GM21526 (cell line): ENCODE measurements around the gene URAD.
A peak's percentile ranks its signal among the peaks of the same experiment; 100 is the strongest.
"Not testable (repeated sequence)": the region's sequence is repeated elsewhere in the genome, so short reads cannot be mapped to it uniquely, and the experiment has no call there.

Source experiments
- ATAC-seq: cut with Tn5 transposase; IDR thresholded peaks from one replicate; pipeline ENCODE4 v1.9.1; 2021; ENCODE audit warnings: moderate library complexity; ENCODE audit not compliant: unreplicated experiment, low FRiP score

Gene URAD, protein sequence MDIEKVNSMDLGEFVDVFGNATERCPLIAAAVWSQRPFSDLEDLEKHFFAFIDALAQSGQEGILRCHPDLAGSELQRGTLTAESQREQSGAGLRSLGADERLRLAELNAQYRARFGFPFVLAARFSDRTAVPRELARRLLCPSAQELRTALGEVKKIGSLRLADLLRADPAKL

DNA sequence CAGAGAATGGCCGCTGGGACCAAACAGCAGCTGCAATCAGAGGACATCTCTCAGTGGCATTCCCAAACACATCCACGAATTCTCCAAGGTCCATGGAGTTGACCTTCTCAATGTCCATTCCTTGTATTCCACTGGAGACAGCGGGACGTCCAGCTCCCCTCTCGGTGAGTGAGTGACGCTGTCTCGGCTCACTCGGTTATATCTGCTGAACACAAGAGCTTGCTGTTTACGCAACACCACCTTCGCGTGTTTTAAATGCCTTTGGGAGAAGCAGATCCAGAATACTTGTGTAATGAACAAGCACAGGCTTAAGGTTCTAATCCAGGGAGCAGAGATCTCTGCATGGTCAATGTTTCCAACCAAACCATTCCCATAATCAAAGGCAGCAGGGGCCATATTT, at the start of gene URAD:
TSS of gene URAD (minus strand) at position 174 of the 400 bp plus-strand sequence. CDS start at position 118, 56 bp downstream.
- ATAC-seq, result no peak

DNA sequence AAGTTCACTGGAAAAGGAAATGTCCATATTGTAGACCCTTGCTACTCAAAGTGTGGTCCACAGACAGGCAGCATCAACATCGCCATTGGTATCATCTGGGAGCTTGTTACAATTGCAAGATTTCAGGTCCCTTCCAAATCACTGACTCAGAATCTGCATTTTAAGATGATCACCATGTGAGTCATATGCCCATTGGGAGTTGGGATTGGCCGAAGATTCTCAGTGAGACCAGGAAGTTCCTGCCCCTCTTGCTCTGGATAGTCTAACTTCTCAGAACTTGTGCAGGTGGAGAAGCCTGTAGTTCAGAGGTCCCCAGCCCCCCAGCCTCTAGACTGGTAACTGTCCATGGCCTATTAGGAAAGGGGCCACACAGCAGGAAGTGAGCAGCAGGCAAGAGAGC, 48.9 kb upstream of the URAD start:
- ATAC-seq, result no peak

DNA sequence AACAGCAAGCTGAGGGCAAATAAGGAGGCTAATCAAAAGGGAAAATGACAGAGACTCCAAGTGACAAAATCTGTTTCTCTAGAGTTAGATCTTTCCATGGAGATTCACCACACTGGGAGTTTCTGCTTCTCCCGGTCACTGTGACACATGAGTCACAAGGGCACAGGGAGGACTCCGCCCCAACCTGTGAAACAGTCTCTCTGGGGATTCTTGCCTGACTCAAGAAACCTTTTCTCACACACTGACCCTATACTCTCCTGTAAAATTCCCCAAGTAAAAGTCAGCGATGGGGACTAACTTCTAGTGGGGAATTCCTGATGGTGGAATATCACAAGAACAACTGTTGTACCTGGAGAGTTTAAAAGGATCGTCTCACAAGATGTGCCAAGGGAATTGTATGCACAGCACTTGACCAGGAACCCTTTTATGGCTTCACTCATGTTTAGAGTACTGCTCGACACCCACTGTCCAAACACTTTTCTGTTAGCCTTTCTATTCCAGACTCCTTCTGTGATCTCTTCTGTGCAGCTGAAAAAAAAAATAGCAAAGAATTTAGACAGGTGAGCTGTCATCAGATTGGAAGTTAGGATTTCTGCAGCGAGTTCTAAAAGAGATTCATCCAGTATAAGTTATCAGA, 46.8 kb upstream of the URAD start:
- ATAC-seq, result no peak

DNA sequence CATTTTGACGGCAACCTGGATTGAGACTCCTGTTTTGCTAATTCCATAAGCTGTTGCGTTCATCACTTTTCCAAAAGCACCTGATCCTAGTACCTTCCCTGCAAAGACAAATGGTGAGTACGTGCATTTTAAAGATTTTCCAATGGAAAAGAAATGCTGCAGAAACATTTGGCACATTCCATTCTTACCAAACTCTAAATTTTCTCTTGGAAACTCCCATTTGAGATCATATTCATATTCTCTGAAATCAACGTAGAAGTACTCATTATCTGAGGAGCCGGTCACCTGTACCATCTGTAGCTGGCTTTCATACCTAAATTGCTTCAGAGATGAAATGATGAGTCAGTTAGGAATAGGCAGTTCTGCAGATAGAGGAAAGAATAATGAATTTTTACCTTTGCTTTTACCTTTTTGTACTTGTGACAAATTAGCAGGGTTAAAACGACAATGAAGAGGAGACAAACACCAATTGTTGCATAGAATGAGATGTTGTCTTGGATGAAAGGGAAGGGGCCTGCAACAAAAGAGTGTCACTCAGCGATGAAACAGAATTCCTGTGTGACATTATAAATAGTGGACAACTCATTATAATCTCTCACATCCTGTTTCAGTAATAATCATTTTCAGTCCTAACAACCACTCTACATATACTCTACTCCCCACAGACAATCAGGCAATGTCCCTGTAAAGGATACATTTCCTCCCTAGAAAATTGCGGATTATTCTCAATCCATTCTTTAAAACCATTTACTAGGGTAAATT, 45.6 kb upstream of the URAD start:
- no peak for ATAC-seq

DNA sequence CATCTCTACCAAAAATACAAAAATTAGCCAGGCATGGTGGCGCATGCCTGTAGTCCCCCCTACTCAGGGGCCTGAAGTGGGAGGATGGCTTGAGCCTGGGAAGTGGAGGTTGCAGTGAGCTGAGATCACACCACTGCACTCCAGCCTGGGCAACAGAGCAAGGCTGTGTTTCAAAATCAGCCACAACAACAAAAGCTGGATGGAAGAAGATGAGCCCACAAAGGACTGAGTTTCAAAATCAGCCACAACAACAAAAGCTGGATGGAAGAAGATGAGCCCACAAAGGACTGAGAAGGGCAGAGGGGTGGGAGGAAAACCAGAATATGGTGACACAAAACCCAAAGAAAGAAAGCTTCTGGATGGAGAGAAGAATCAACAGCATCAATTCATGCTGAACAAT, 43.9 kb upstream of the URAD start:
- ATAC-seq, result not testable (repeated sequence)

DNA sequence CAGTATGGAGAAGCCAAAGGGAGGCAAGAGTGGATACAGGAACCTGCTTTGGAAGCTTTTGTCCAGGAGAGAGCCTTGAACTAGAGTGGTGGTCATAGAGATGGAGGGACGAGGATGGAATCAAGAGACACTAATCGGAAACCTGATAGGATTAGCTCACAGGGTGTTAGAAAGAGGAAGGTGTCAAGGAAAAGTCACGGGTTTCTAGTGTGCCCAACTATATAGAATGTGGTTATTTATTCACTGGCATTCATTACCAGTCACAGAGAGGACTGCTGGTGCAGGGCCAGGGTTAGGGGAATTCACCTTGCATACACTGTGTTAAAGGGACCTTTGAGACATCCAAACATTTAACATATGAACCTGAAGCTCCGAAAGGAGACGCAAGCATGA, 43.4 kb upstream of the URAD start:
- ATAC-seq, result no peak

DNA sequence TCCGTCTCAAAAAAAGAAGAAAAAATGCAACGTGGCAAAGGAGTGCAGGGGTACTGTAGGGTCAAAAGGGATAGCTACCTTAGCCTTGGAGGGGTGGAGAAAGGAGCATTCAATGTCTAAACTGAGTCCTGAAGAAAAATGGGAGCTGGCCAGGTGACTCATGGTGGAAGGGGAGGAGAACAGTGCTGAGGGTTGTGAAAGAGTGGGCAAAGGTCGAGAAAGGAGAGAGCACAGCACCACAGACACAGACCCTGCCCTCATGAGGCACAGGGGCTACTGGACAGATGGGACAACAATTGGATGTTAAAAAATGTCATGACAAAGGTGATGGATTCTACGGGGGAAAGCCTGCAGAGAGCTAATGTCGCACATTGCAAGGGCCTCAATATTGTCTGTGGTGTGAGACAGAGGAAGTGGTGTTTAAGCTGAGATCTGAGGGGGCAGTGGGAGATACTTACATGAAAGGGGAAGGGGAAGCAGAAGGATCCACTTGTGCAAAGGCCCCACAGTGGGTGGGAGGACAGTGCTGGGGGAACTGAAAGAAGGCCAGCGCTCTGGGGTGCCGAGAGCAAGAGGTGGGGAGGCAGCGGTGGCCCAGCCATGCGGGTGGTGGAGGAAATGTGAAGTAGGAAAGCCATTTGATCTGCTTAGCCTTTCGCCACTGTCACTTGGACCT, 42.9 kb upstream of the URAD start:
- ATAC-seq, result peak; percentile 66

DNA sequence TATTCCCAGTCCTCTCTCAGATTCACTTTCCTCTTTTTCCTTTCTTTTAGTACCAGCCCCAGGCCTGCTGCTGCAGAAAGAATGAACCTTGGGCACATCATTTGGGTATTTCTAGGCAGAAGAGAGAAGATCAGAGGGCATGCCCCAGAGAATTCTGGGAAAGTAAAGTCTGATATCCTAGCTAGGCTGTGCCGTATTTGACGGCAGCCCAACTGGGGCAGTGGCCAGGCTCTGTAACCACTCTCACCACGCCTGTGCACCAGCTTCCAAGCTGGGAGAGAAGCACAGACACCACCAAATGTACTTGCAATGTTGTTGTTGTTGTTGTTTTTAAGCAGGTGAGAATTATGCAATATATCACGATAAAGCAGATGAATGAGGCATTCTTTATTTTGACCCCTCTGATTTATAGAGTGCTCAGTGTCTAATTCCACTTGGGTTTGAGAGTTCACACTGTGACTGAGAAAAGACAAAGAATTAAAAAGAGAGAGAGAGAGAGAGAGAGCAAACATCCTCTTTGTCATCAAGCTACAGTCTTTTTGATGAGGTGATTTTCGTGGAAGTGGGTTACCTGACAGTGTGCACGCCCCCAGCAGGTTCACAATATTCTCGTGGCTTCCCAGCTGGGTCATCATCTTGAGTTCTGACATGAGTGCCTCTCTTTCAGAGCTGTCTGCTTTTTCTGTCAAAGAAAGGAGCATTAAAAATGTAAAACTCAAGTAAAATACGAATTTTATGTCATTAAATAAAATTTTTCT, 39.3 kb upstream of the URAD start:
- no peak for ATAC-seq

DNA sequence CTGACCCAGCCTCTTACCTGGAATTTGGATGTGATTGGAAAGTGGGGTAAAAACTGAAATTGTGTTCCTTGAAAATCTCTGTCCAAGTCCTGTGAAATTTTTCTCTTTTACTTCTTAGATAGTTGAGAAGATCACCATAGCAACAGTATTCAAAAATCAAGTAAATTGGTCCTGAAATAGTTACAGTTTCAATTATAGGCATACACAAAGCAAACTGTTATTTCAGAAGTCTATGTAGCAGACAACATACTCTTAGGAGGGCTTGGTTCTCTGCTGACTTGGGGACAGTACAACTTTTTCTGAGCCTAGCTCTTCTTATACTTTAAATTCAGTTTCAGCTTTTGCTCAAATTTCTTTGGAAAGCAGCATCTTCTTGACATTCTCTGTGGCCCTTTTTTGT, 38.6 kb upstream of the URAD start:
- no peak for ATAC-seq

DNA sequence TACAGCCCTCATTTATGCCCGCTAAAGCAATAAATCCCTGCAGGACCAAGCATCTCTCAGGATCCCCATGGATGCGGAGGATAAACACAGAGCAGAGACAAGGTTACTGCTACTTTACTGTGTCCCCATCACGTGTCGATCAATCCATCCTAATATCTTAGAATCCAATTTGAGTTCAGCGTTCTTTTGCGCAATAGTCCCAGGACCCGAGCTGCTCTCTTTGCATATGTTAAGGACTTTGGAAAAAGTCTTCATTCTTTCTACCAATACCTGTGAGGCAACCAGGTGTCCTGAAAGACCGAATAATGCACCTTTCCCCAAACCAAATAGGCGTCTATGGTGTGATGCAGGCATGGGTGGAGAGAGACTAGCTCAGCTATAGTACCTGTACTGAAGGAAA, 38.0 kb upstream of the URAD start:
- no peak for ATAC-seq

DNA sequence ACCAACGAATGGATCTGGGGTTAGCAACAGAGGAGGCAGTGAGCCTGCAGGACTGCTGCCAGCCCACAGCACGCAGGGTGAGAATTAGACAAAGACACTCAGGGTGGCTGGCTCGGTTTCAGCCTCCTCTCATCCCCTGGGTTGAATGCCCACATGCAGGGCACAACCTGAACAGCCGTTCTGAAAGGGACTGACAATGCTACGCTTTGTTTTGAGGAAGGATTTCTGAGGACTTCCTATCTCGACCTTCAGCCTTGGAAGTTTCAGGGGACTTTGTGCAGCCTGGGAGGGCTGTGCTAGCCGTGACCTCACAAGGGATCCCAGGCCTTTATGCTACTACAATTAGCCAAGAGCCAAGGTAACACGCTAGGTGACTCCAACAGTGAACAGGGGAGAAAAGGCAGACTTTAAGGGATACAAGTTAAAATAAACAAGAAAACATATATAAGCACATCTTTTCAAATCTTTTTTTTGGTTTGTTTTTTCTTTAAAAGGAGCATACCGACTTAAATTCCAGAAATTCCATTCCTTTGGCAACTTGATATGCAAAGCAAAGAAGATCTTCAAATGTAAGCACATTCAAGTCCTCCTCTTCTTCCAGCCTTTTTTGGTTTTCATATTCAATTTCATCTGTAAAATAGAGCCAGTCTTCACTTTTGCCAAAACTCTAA, 34.5 kb upstream of the URAD start:
- no peak for ATAC-seq

DNA sequence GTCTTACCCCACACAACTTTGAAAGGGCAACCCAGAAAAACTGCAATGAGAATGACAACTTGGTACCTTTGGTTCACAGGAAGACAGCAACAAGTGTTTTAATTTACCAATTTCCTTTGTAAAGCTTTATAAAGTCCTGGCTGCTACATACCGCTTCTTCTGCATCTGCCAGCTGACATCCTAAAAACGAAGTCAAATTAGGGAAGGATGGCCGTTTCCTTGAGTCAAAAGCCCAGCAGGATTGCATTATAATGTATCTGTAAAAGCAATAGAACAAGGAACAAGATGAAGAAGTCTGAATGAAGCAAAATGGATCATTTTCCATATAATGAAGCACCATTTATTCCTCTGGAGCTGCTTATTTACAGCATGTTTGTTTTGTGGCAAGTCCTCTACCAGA, 25.8 kb upstream of the URAD start:
- no peak for ATAC-seq

DNA sequence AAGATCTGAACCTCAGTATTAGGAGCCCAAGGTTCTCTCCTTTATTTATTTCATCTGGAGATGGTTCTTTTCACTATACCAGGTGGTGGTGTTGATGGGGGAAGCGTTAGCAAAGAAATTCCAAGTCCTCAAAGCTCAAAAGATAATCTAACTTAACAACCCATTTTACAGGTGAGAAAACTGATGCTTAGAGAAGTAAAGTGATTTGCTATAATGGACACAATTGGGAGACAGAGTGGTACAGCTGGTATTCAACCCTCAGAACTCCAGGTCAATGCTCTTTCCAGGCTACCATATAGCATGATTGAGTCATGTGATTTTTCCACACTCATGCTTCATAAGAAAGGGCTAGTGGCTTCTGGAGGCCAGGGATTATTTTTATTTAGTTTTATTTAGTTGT, 25.0 kb upstream of the URAD start:
- ATAC-seq, result no peak

DNA sequence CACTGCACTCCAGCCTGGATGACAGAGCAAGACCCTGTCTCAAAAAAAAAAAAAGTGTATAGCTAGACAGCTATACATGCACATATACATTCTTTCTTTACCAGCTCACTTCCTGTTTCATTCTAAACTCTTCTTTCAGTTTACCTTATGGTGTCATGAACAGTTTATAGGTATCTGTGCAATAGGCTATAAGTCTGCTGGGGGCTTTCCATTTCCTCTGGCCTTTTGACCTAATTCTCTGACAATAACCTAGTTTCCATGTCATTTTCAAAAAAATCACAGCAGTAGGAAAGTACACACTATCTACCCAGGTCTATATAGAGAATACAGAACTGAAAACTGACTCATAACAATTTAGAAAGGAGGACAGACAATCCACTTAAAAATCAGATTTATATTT, 24.4 kb upstream of the URAD start:
- peak; percentile 91 for ATAC-seq

DNA sequence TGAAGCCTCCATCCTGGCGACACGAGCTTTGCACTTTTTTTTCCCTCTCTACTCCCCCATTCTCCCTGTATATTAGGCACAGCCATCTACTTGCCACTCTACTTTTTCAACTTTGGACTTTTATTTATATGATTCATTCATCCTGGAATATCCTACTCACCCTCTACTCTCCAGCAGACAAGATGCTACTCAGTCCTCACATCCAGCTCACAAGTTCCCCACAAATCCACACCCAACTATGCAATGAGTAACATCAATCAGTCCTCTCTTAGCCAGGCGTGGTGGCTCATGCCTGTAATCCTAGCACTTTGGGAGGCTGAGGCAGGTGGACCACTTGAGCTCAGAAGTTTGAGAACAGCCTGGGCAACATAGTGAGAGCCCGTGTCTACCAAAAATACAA, 23.9 kb upstream of the URAD start:
- ATAC-seq, result no peak

DNA sequence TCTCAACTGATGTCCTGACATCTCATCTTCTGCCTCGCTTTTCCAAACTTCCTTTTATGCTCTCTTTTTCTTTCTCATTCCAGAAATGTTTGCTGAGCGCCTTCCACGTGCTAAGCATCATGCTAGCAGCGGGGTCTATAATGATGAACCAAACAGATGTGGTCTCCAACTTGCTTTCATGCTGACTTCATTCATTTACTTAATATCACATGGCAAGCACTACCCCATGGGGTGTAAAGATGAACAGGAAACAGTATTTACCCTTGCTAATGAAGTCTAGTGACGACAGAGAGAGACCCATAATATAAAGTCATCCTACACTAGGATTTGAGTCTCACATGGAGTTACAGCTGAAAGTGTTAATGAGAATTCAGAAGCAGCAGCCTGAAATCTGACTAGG, 21.6 kb upstream of the URAD start:
- ATAC-seq, result no peak

DNA sequence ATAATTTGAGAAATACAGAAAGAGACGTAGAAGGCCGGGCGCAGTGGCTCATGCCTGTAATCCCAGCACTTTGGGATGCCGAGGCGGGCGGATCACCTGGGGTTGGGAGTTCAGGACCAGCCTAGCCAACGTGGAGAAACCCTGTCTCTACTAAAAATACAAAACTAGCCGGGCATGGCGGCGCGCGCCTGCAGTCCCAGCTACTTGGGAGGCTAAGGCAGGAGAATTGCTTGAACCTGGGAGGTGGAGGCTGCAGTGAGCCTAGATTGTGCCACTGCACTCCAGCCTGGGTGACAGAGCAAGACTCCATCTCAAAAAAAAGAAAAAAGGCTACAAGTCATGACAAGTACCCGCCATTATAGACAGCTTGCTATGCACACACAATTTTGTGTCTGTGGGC, 16.5 kb upstream of the URAD start:
- ATAC-seq, result not testable (repeated sequence)

DNA sequence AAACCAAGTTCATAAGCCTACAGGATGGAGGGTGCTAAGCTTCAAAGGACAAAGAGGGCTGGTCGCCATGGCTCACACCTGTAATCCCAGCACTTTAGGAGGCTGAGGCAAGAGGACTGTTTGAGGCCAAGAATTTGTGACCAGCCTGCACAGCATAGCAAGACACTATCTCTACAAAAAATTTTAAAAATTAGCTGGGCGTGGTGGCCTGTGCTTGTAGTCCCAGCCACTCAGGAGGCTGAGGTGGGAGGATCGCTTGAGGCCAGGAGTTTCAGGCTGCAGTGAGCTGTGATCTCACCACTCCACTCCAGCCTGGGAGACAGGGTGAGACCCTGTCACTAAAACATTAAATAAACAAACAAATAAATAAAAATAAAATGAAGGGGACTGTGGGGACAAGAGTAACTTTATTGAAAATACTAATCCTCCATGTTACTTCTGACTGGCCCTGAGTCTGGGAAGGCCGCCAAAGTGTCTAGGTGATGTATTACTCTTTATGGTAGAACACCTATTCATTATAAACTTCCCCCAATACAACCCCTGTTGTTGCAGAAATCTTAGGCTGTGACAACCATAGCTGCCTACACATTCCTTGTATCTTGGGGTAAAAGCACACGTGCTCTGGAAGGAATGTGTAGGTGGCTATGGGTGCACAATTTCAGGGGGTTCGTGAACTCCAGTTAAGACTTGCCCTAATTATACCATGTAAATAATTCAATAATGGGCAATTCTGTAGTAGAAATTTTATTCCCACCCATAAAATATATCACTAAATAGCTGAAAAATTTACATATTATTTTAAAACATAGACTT, 14.6 kb upstream of the URAD start:
- ATAC-seq, result no peak

DNA sequence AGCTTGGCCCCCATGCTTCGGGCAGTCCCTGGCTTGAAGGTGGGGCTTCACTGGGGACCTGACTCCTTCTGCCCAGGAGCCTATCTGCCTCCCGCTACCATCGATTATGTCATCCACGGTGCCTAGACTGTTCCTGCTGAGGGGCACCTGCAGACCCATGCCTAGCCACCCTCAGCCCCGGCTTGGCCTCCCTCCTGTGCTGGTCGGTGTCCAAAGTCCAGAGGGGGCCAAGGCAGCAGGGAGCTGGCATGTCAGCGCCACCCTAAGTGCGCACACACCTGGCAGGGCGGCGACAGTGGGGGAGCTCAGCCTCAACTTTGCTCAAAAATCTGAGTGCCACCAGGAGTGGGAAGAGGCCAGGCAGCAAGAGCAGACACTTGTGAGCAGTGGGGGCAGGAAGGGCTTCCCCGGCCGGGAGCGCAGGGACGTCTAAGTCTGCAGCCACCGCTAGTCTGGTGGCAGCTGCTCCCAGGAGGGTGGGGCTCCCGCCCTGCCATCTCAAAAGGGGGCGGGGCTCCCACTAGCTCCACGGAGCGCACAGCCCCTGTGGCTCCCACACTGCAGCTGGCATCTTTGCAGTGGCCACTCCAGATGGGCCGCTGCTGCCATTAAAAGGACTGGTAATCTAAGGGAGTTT, 13.5 kb upstream of the URAD start:
- no peak for ATAC-seq
